GM18861 (cell line): Measurements from ENCODE around the gene PTPRN2.
"Not testable (repeated sequence)": the region's sequence is repeated elsewhere in the genome, so short reads cannot be mapped to it uniquely, and the experiment has no call there.

Source experiments
- ATAC-seq: cut with Tn5 transposase; IDR thresholded peaks from one replicate; pipeline ENCODE4 v1.9.1; 2021; ENCODE audit not compliant: unreplicated experiment

Gene PTPRN2

DNA sequence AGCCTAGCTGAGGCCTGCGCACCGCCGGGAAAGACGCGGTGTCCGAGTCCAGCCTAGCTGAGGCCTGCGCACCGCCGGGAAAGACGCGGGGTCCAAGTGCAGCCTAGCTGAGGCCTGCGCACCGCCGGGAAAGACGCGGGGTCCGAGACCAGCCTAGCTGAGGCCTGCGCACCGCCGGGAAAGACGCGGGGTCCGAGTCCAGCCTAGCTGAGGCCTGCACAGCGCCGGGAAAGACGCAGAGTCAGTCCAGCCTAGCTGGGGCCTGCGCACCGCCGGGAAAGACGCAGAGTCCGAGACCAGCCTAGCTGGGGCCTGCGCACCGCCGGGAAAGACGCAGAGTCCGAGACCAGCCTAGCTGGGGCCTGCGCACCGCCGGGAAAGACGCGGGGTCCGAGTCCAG is 161.9 kb downstream of the PTPRN2 start:
- ATAC-seq, result not testable (repeated sequence)

DNA sequence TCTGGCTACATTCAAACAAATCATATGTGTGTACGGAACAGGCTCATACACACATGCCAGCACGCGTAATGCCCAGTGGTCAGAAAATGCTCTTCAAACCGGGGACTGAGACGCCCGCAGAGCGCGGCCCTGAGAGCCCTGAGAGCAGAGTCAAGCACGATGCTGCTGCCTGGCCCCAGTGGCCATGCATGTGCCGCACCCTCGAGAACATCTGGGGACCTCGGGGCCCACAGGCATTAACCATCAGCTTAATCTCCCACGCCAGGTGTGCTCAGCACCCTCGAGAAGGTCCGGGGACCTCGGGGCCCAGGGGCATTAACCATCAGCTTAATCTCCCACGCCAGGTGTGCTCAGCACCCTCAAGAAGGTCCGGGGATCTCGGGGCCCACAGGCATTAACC is 163.1 kb downstream of the PTPRN2 start:
- no peak for ATAC-seq

DNA sequence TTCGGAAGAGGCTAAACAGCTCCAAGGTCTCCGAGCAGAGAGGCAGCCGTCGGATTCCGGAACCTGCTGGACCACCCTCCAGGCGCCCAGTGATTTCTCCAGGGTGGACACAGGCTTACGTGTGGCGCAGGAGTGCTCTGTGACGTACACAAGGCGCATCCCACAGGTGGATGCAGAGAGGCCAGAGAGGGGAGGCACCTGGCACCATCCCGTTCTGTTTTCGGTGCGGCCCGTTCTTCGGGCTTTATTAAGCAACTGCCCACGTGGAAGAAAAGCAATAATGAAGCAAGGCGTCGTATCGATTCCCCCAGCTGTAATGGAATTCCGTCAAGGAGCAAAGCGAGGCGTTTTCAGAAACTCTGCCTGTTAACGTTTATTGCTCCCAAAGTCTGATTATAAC is 163.6 kb downstream of the PTPRN2 start:
- no peak for ATAC-seq

DNA sequence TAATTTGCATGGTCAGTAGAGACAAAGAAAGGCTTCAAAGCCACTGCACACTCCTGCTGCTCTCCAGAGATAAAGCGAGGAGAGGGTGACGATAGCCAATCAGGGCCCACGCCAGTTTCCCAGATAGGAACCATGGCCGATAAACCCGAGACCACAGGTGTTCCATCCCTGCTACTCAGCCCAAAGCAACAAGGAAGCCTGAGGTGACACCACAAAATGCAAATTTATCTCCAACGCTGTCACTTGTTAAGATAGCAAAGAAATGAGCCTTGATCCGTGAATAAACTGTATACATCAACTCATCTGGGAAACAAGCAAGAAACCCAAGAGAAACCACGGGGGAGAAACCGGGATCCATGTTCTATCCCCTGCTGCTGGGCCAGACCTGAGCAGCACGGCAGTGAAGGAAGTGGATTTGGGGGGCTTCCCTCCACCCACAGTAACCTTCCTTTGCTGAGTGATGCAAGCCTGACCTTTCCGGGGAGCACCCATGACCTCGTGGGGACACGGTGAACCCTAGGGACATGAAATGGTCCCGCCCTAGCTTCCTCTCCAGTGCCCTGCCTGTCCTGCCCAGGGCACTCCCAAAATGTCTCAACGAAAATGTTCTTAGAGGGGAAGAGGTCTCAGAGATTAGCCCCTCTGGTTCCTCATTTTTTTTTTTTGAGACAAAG is 164.6 kb downstream of the PTPRN2 start:
- ATAC-seq, result no peak

DNA sequence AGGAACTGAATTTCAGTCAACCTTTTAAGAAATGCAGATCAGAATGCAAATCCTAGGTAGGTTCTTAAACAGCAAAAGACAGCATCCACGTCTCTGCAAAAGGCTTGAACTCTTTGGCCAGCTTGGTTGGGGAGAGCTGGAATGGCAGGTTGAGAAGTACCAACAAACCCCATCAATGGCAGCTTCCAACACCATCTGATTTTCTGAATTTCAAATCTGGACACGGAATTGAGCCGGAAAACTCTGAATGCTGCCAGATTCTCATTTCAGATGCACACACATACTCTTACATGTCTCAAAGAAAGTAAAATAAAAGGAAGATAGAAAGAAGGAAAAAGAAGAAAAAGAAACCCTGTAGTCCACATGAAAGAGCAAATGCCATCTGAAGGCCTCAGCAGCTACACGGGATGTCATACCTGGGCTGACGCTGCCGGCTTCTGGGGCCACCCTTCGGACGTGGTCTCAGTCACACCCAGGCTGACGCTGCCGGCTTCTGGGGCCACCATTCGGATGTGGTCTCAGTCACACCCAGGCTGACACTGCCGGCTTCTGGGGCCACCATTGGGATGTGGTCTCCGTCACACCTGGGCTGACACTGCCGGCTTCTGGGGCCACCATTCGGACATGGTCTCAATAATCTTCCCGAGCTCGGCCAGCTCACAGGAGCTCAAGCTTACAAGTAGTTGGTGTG is 165.3 kb downstream of the PTPRN2 start:
- no peak for ATAC-seq

DNA sequence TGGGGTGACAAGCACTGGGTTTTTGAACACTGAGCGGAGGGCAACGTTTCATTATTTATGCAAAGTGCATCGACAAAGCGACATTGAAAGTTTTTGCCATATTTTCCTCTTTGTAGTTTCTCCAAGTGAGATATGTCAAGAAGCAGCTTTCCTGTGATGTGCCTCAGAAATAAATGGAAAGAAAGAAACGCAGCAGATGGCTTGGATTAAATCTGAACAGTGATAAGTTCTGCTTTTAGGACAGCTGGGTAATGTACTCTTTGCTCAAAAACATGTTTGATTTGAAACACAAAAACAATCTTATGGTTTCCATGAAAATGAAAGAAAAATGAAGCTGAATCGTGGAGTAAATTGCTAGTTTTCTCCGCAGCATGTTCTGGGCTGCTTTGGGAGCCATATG is 166.3 kb downstream of the PTPRN2 start:
- ATAC-seq, result no peak

DNA sequence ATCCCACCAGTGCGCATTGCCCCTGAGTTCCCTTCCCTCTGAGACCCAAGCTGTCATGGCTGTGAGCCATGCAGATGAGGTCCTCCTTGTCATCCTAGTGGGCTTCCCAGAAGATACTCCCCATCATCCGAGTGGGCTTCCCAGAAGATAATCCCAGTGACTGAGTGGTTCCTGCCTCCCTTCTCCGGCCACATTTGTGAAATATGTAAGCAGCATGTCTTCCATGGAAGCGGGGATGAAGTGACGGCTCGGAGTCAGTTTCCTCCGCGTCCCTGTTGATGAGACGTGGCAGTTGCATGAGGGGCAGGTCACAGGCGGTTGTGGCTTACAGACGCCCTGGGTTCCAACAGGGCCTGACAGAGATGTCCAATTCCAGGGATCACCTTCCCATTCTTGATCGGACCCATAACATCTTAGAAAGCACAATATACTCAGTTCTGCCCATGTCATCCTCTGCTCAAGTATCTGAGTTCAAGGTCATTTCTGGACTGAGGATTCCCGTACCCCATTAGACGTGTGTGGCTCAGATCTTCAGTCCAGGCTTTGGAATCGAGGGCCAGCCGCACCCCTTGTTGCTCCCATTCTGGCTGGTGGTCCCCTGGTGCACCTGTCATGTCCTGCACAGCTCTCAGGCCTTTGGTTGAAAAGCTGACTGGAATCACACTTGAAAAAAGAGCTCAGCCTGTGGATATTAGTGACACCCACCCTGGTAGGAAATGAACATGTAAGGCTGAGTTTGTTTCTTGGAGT is 166.9 kb downstream of the PTPRN2 start:
- ATAC-seq, result no peak

DNA sequence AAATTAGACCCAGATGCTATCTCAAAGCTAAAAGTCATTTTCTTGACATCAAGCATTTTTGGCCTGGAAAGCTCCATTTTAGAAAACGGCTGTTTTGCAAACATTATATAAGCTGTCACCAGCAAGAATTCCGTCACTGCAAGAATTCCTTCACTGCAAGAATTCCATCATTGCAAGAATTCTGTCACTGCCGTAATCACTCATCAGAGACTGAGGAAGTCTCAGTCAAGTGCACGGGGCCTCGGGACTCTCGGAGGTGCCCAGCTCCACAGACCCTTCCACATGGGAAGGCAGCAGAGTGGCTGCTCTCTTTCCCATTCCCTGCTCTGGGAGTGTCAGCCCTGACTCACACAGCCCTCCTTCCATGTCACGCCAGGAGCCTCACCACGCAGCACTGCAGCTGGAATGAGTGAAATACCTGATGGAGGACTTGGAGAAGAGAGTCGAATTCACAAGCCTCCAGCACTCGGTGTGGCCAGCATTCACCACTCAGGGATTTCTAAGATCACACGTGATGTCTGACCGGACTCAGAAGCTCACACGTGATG is 168.3 kb downstream of the PTPRN2 start:
- no peak for ATAC-seq

DNA sequence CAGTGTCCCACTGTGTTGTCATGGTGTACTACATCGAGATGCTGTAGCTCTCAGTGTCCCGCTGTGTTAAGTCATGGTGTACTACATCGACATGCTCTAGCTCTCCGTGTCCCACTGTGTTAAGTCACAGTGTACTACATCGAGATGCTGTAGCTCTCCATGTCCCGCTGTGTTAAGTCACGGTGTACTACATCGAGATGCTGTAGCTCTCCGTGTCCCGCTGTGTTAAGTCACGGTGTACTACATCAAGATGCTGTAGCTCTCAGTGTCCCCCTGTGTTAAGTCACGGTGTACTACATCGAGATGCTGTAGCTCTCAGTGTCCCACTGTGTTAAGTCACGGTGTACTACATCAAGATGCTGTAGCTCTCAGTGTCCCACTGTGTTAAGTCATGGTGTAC is 169.2 kb downstream of the PTPRN2 start:
- ATAC-seq, result not testable (repeated sequence)

DNA sequence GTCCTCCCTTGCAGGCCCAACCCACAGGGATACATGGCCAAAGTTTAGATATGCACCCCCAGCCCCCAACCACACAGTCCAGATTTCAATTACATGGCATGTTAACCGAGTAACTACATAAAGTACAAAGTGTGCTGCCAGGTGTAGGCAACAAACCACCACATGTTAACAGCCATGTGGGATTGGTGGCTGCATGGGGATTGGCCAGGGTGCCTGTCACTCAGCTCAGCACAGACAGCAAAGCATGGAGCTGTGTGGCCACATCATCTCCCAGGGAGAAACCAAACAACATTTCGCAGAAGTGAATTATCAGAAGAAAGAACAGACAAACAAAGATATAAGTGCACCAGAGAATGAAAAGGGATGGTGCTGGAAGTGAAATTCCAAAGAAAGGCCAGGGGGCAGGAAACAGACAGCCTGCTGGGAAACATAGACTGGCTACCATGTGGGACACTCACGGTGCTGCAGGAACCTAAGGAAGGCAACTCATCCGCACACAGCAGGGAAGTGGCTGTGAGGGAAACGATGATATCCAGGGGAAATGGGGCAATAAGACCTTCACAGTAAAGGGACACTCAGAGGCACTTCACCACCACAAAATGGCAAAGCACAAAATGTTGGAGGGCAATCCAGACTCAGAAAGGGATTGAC is 171.2 kb downstream of the PTPRN2 start:
- ATAC-seq, result no peak

DNA sequence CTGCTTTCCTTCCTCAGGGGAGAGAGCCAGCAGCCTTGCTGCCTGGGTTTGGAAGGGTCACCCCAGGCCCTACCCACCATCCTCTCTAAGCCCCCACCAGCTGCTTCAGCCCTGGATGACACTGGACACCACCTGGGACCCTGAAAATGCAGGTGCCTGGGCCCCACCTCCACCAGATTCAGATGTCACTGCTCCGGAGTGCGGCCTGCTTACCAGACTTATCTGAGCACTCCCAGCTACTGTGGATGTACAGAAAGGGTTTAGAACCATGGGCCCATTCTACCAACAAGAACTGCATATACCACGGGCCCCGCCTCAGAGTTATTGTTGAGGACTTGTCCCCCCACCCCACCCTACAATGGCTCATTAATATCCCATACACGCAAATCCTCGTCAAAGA is 172.3 kb downstream of the PTPRN2 start:
- no peak for ATAC-seq

DNA sequence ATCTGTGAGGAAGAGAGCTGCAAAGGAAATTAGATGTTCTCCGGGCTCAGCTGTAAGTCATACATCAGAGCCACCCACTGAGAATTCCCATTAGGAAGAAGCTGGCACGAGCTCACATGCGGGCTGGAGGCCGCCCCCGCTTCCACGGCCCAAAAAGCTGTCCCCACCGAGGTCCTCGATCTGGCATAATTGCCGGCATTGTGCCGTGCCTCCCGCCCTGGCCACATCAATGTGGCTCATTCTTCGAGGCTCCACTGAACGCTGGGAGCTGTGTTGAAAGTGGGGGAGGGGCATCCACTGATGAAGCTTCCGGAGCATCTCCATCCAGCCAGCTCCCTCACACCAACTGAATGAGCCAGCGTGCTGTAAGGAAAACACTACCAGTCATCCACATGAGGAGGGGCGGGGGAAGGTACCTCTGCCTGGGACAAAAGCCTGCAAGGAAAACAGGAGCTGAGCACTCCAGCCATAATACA is 173.1 kb downstream of the PTPRN2 start:
- no peak for ATAC-seq

DNA sequence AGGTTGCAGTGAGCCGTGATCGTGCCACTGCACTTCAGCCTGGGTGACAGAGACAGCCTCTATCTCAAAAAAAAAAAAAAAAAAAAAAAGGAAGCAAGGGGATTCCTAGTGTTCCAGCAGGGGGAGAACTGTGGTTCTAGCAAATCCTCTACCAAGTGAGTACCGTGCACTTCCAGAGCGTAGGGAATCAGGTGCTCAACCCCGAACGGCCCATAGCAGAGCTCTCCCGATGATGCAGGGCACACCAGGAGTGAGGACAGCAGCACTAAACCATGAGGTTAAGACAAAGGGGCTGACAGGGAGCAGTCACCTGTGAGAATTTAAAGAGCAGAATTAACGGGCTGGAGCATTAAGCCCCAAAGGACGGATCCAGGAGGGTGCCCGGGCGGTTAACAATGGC is 173.6 kb downstream of the PTPRN2 start:
- ATAC-seq, result no peak

DNA sequence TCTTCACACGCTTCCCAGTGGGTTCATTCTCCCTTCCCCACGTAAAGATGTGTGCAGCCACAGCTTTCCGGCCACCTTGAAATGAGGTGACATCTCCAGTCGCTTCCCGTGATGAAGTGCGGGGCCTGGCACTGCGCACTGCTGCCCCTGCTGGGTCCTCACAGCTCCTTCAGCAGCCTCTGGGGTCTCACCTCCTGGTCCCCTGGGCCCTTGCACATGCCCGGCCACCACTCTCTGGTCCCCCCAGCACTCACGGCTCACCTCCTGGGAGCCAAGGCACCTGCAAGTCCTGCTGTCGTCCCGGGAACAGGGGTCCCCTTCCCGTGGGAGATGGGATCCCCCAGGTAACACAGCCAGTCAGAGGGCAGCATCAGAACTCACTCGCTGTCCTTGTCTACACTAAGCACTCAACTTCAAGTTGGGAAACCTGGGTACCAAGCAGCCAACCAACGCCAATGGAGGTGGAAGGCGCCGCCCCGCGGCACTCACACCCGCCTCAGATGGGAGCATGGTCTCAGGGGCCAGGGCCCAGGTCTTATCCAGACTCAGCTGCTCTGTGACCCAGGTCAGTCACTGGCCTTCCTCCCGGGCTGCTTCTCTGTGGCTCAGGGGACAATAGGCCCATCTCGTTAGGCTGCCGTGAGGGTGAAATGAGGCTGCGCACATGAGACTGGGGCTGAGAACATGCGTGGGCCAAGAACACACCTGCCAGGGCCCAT is 176.2 kb downstream of the PTPRN2 start:
- no peak for ATAC-seq

DNA sequence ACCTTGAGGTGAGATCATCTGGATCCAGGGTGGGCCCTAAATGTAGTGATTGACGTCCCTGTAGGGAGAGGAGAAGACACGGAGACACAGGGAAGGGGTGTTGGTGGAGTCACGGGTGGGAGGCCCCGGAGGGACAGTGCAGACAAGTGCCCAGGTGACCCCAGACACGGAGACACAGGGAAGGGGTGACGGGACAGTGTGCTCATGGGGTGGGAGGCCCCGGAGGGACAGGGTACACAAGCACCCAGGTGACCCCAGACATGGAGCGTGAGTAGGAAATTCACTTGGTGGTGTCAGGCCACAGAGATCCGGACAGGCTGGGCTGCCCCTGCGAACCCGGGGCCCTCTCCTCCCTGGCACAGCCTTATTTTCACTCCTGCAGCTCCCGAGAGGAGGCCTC is 176.9 kb downstream of the PTPRN2 start:
- ATAC-seq, result no peak

DNA sequence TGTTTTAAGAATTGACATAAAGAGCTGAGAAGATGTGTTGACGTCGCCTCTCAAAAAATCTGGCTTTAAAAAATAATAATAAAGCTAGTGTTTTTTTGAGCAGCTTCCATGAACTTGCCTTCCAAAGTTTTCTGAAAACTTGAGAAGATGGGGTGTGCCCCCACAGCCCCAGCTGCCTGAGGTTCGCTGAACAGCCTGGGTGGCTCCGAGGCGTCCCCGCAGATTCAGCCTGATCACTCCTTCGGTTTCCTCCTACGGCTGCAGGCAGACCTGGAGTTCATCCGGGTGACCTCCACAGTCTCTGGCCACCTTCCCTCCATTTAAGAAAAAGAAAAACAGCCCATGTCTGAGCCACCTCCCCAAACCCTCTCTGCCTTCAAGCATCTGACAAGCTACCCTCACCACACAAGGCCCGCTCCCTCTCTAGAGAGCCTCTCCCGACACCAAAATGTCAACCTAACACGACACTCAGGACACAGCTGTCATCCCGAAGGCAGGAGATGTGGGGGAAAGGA is 177.8 kb downstream of the PTPRN2 start:
- no peak for ATAC-seq

DNA sequence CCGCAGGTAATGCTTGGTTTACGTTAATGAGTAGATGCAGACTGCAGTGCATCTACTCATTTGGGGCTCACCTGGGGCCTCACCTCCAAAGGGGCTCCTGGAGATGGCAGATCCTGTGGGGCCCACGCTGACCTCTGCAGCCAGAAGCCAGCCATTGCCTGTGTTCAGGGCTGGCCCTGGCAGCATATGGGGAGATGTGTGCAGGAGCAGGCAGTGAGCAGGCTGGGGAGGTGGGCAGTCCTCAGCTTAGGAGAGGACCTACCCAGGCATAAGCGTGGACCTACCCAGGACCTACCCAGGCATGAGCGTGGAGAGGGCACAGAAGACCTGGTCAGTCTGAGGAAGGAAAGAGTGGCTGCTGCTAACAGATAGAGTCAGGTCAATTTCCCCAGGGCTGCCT is 178.5 kb downstream of the PTPRN2 start:
- no peak for ATAC-seq

DNA sequence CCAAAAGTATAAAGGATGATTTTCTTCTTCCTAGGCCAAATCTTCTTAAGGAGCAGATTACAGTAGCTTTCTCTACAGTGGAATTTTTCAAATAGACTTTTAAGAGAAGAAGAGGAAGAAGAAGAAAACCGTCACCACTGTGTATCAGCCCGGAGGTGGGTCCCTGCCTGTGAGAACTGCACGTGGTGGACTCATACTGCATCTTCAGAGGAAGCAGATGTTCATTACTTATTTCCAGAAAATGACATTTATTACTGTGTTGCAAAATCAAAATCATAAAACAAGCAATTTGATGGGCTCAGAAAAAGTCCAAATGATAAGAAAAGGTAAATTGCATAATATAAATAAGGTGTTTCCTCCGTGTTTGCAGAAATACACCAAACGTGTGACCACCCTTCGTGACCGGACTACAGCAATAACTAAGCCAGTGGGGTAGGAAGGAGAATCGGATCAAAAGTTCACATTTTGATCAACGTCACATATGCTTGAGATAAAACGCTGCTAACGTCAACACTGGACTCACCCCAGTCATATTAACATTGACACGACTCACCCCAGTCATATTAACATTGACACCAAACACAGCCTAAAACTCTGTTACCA is 179.2 kb downstream of the PTPRN2 start:
- no peak for ATAC-seq

DNA sequence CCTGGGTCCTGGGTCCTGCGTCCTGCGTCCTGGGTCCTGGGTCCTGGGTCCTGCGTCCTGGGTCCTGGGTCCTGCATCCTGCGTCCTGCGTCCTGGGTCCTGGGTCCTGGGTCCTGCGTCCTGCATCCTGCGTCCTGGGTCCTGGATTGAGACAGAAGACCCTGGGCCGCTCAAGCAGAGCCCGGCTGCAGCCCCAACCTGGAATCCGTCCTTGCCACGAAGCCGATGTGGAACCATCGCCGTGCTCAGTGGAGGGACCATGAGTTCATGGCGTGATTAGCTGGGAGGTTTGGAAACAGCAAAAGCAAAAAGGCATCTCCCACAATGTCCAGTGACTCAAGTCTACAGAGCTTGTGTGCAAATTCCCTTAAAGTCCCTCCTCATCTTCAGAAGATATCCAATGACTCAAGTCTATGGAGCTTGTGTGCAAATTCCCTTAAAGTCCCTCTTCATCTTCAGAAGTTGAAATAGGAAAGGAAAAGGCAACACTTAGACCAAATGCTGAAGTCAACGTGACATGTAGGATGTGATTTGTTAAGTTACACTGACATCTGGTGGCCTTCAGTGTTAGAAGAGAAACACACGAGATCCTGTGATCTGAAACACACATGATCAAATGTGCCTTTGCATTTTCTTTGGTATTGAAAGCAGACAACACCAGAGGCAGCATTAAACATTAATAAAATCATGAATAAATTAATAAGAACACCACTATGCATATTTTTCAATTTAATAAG is 179.9 kb downstream of the PTPRN2 start:
- no peak for ATAC-seq
